Endothelial cell of umbilical vein (primary cell): ENCODE results near the gene DNASE1L1. TPM values are rescaled to one million over a fixed set of nuclear protein-coding genes. Genes with fewer than 3 reads are reported as not detected.

Source experiments
- BruUV-seq: library from RNA; stranded (reverse); fragments of 400-500 nt; replicated peaks from 2 replicates; lab custom pipeline; 2021; lab: Mats Ljungman, UMichigan
- CTCF ChIA-PET: fragments of 300-600, 350-600 bp; sonication (Branson Sonifier 250); formaldehyde crosslinking; loops from one replicate; lab custom pipeline; 2021; ENCODE audit warnings: antibody characterized with exemption, inconsistent platforms; lab: Charles Lee
- POLR2A ChIA-PET: fragments of 300-600, 350-600 bp; sonication (Branson Sonifier 250); formaldehyde crosslinking; loops from one replicate; lab custom pipeline; 2021; ENCODE audit warnings: antibody characterized with exemption, inconsistent platforms; lab: Charles Lee
- DNase-seq: peaks from one replicate; pipeline ENCODE4 v3.0.0-alpha.2; 2011; ENCODE audit warnings: low read depth, low spot score
- FAIRE-seq: peaks from 2 replicates; lab custom pipeline; 2011; peaks lifted over from hg19 to GRCh38; lab: Jason Lieb, UNC
- H2AFZ ChIP-seq: 2 replicates; pipeline ENCODE4 v1.6.0; 2012; ENCODE audit warnings: low read depth, low read length, control low read depth, inconsistent platforms
- H3K27ac ChIP-seq: 2 replicates; pipeline ENCODE4 v1.5.1; 2011; ENCODE audit warnings: low read depth, mild to moderate bottlenecking, control low read depth, low read length, moderate library complexity; ENCODE audit not compliant: insufficient read depth
- H3K27me3 ChIP-seq, 2 experiments: 2 replicates each; pipeline versions ENCODE4 v1.6.0 to v1.6.1; 2011; ENCODE audit warnings: low read length in 2 of 2, mixed read lengths in 1 of 2; ENCODE audit not compliant: control insufficient read depth in 2 of 2, insufficient read depth in 2 of 2
- H3K36me3 ChIP-seq, 2 experiments: 2 replicates in 1 of 2; 3 replicates in 1 of 2; pipeline ENCODE4 v1.5.1; 2011; ENCODE audit warnings: low read length in 2 of 2, mild to moderate bottlenecking in 1 of 2, moderate library complexity in 1 of 2; ENCODE audit not compliant: control insufficient read depth in 2 of 2, insufficient read depth in 2 of 2; ENCODE audit errors: extremely low read depth in 1 of 2
- H3K4me1 ChIP-seq: 3 replicates; pipeline ENCODE4 v1.5.1; 2011; ENCODE audit warnings: mild to moderate bottlenecking, low read length; ENCODE audit not compliant: control insufficient read depth, insufficient read depth; ENCODE audit errors: extremely low read depth
- H3K4me2 ChIP-seq: 2 replicates; pipeline ENCODE4 v1.6.1; 2011; ENCODE audit warnings: low read length, control low read depth, mixed read lengths; ENCODE audit not compliant: insufficient read depth
- H3K4me3 ChIP-seq, 3 experiments: fragments of 200-600 bp in 1 of 3; sonication (generic), shearing (Covaris generic) in 1 of 3; replicated peaks in 1 of 3; 2 replicates each; pipeline ENCODE4 v1.5.1; 2011 to 2016; ENCODE audit warnings: control low read depth in 3 of 3, low read length in 3 of 3, mild to moderate bottlenecking in 2 of 3, inconsistent platforms in 1 of 3, low read depth in 1 of 3, moderate library complexity in 1 of 3; ENCODE audit not compliant: insufficient read depth in 1 of 3
- H3K79me2 ChIP-seq: 2 replicates; pipeline ENCODE4 v1.6.0; 2012; ENCODE audit warnings: low read length, inconsistent platforms; ENCODE audit not compliant: control insufficient read depth, insufficient read depth
- H3K9ac ChIP-seq: replicated peaks from 2 replicates; pipeline ENCODE3; 2011; ENCODE audit warnings: low read length, control low read depth; ENCODE audit not compliant: insufficient read depth; ENCODE audit errors: extremely low read depth
- H3K9me1 ChIP-seq: replicated peaks from 3 replicates; pipeline ENCODE4 v1.6.0; 2011; ENCODE audit warnings: mild to moderate bottlenecking, low read length; ENCODE audit not compliant: control insufficient read depth, insufficient read depth; ENCODE audit errors: extremely low read depth
- H3K9me3 ChIP-seq: replicated peaks from 2 replicates; pipeline ENCODE4 v1.5.1; 2012; ENCODE audit warnings: low read length, inconsistent platforms; ENCODE audit not compliant: control insufficient read depth, insufficient read depth
- H4K20me1 ChIP-seq: replicated peaks from 2 replicates; pipeline ENCODE3; 2011; ENCODE audit warnings: mild to moderate bottlenecking, low read length; ENCODE audit not compliant: control insufficient read depth, insufficient read depth; ENCODE audit errors: extremely low read depth
- EZH2 ChIP-seq: IDR thresholded peaks from 2 replicates; pipeline ENCODE4 v1.6.1; 2012; ENCODE audit warnings: borderline replicate concordance, low read depth, mild to moderate bottlenecking, moderate library complexity, low read length, inconsistent platforms; ENCODE audit not compliant: severe bottlenecking
- MAX ChIP-seq: IDR thresholded peaks from 2 replicates; pipeline ENCODE4 v1.6.1; 2011; ENCODE audit not compliant: insufficient read depth, insufficient read length
- dilution Hi-C: fragments of 300-500 bp; cut with MboI; formaldehyde crosslinking; loops from one replicate; pipeline ENCODE4 v1.15.0; 2019; ENCODE audit warnings: low sequenced_read_pairs; ENCODE audit not compliant: extremely low pct_ligation_motif_present
- intact Hi-C: fragments of 100-400 bp; cut with micrococcal nuclease; formaldehyde crosslinking; loops from one replicate; pipeline ENCODE4 v1.10.0; 2022
- polyA plus RNA-seq, 4 experiments: library from polyadenylated mRNA; depleted of rRNA in 3 of 4; stranded (reverse) in 3 of 4; unstranded in 1 of 4; fragments of >200 nt; gene quantifications; 2 replicates each; pipeline versions ENCODE4 v1.2.1 to v1.2.3, GENCODE V29; 2011 to 2012; ENCODE audit warnings: missing spikeins in 1 of 4
- total RNA-seq: library from RNA; stranded (reverse); gene quantifications from 2 replicates; pipeline ENCODE4 v1.2.3, GENCODE V29; 2021

Gene DNASE1L1
- total and polyA plus RNA-seq, 2 donors (not counting 3 experiments of a cell fraction or from before 2014, with no cell fraction given), result 61.5 to 84.9 TPM

- DNase-seq (no peak), FAIRE-seq (no peak)
- Histone ChIP-seq H3K36me3 (peaks cover 7 to 99% of the 10 kb centered on the region in 2 experiments), H3K27ac (no peak overlapping the region), H3K79me2 (peaks cover 29% of the 10 kb centered on the region), H3K4me1 (no peaks in the 10 kb centered on the region), H3K4me2 (no peak overlapping the region), H3K4me3 (no peak overlapping the region), H4K20me1 (no peaks in the 10 kb centered on the region), H3K9ac (no peak overlapping the region), H3K9me3 (no peaks in the 10 kb centered on the region), H3K9me1 (no peaks in the 10 kb centered on the region), H2AFZ (no peak overlapping the region), H3K27me3 (no peaks in the 10 kb centered on the region)
- dilution Hi-C loops, result no loop called here
- intact Hi-C loops, result no loop called here
- BruUV-seq, result no TSS peak
- ChIA-PET POLR2A (no interaction called here), CTCF (no interaction called here)
- TF ChIP-seq EZH2, result no peak
These were observed 54.5 kb downstream of the DNASE1L1 start for GRCh38 chrX:154354516-154354915.

- no peak for TF ChIP-seq MAX
- ChIA-PET CTCF (no interaction called here), POLR2A (no interaction called here)
- Histone ChIP-seq H3K9me1 (no peaks in the 10 kb centered on the region), H4K20me1 (no peaks in the 10 kb centered on the region), H3K9me3 (no peaks in the 10 kb centered on the region), H3K27me3 (no peaks in the 10 kb centered on the region), H3K9ac (no peak overlapping the region), H3K27ac (no peak overlapping the region), H3K79me2 (peaks cover 24% of the 10 kb centered on the region), H2AFZ (no peak overlapping the region), H3K4me1 (no peaks in the 10 kb centered on the region), H3K4me2 (no peak overlapping the region), H3K4me3 (no peak overlapping the region), H3K36me3 (peaks cover 5 to 99% of the 10 kb centered on the region in 2 experiments)
- dilution Hi-C loops, result no loop called here
- BruUV-seq, result no TSS peak
- DNase-seq (no peak), FAIRE-seq (no peak)
- intact Hi-C loops, result no loop called here
These were observed 55.0 kb downstream of the DNASE1L1 start for GRCh38 chrX:154354013-154354412.
